NCI-H1105 (cell line): ENCODE results near the gene SLC39A11.
"Not testable (repeated sequence)": the region's sequence is repeated elsewhere in the genome, so short reads cannot be mapped to it uniquely, and the experiment has no call there.

ENCODE experiments used
- DNase-seq: peaks from one replicate; lab custom pipeline; 2025; lab: John Stamatoyannopoulos, UW

Gene SLC39A11

GRCh38 chr17:72832306-72832705 is 260.2 kb downstream of the SLC39A11 start:
- no peak for DNase-seq

- no peak for DNase-seq
These were observed 262.6 kb downstream of the SLC39A11 start for GRCh38 chr17:72829883-72830282.

- DNase-seq, result no peak
These were observed 265.9 kb downstream of the SLC39A11 start for GRCh38 chr17:72826602-72827001.

GRCh38 chr17:72826059-72826458 is 266.4 kb downstream of the SLC39A11 start:
- not testable (repeated sequence) for DNase-seq

GRCh38 chr17:72825218-72825617 is 267.3 kb downstream of the SLC39A11 start:
- no peak for DNase-seq

- DNase-seq, result not testable (repeated sequence)
These were observed 268.2 kb downstream of the SLC39A11 start for GRCh38 chr17:72824267-72824666.

- no peak for DNase-seq
These were observed 270.0 kb downstream of the SLC39A11 start for GRCh38 chr17:72822358-72823023.

- DNase-seq, result no peak
These were observed 276.1 kb downstream of the SLC39A11 start for GRCh38 chr17:72816406-72816805.

GRCh38 chr17:72813481-72813880 is 279.0 kb downstream of the SLC39A11 start:
- no peak for DNase-seq

GRCh38 chr17:72812823-72813222 is 279.7 kb downstream of the SLC39A11 start:
- DNase-seq, result no peak

GRCh38 chr17:72811976-72812687 is 280.4 kb downstream of the SLC39A11 start:
- no peak for DNase-seq

- no peak for DNase-seq
These were observed 281.4 kb downstream of the SLC39A11 start for GRCh38 chr17:72810991-72811508.

- DNase-seq, result no peak
These were observed 286.5 kb downstream of the SLC39A11 start for GRCh38 chr17:72806011-72806410.

GRCh38 chr17:72804949-72805707 is 287.4 kb downstream of the SLC39A11 start:
- DNase-seq, result no peak

- no peak for DNase-seq
These were observed 289.8 kb downstream of the SLC39A11 start for GRCh38 chr17:72802726-72803125.

- no peak for DNase-seq
These were observed 295.3 kb downstream of the SLC39A11 start for GRCh38 chr17:72797142-72797541.

GRCh38 chr17:72795941-72796340 is 296.5 kb downstream of the SLC39A11 start:
- no peak for DNase-seq

GRCh38 chr17:72794152-72794551 is 298.3 kb downstream of the SLC39A11 start:
- no peak for DNase-seq

GRCh38 chr17:72792771-72793170 is 299.7 kb downstream of the SLC39A11 start:
- DNase-seq, result no peak

- DNase-seq, result no peak
These were observed 302.3 kb downstream of the SLC39A11 start for GRCh38 chr17:72790190-72790589.

GRCh38 chr17:72789711-72790110 is 302.8 kb downstream of the SLC39A11 start:
- DNase-seq, result no peak

- DNase-seq, result no peak
These were observed 303.4 kb downstream of the SLC39A11 start for GRCh38 chr17:72788950-72789585.
